GM12864 (cell line): ENCODE measurements around the gene AMOT.

Experiments
- DNase-seq: peaks from one replicate; pipeline ENCODE4 v3.0.0-alpha.2; 2011; ENCODE audit warnings: low read depth
- H3K4me3 ChIP-seq: 2 replicates; pipeline ENCODE4 v1.5.1; 2011; ENCODE audit warnings: mild to moderate bottlenecking, low read depth, low read length, control low read depth
- TF ChIP-seq, protein P1 (sequence below): IDR thresholded peaks from 2 replicates; pipeline ENCODE4 v1.5.1; 2011; ENCODE audit warnings: low read depth, mild to moderate bottlenecking, moderate library complexity, low read length, control low read depth, inconsistent platforms; ENCODE audit errors: missing control alignments

Gene AMOT

DNA sequence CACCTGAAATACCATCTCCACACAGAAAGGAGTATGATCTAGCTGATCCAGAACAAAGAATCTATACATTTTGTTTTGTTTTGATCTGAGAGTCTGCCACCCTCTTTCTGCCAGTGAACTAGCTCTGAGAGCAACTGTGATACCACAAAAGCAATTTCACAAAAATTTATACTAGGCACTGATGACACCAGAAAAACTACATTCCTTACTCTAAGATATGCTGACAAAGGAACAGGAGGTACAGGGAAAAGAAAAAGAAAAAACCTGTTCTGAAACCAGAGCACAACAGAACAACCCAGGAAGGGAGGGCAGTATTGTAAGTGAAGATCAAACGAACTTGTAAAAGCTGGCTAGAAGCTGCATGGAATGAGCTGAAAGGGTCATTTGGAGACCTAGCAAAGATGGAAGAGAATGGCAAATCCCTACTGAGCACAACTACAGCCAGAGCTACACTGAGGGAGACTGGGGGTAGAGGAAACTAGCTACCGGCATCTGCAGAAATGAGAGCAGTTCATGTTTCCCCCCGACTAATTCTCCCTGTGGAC lies 31.9 kb downstream of the AMOT start:
- no peak overlapping the region for H3K4me3 ChIP-seq
- no peak for DNase-seq
- TF ChIP-seq, protein P1, sequence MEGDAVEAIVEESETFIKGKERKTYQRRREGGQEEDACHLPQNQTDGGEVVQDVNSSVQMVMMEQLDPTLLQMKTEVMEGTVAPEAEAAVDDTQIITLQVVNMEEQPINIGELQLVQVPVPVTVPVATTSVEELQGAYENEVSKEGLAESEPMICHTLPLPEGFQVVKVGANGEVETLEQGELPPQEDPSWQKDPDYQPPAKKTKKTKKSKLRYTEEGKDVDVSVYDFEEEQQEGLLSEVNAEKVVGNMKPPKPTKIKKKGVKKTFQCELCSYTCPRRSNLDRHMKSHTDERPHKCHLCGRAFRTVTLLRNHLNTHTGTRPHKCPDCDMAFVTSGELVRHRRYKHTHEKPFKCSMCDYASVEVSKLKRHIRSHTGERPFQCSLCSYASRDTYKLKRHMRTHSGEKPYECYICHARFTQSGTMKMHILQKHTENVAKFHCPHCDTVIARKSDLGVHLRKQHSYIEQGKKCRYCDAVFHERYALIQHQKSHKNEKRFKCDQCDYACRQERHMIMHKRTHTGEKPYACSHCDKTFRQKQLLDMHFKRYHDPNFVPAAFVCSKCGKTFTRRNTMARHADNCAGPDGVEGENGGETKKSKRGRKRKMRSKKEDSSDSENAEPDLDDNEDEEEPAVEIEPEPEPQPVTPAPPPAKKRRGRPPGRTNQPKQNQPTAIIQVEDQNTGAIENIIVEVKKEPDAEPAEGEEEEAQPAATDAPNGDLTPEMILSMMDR = no peak

GRCh38 chrX:112808007-112808406 lies 32.6 kb downstream of the AMOT start:
- DNase-seq = no peak
- no peak overlapping the region for H3K4me3 ChIP-seq
- TF ChIP-seq, protein P1 = no peak

DNA sequence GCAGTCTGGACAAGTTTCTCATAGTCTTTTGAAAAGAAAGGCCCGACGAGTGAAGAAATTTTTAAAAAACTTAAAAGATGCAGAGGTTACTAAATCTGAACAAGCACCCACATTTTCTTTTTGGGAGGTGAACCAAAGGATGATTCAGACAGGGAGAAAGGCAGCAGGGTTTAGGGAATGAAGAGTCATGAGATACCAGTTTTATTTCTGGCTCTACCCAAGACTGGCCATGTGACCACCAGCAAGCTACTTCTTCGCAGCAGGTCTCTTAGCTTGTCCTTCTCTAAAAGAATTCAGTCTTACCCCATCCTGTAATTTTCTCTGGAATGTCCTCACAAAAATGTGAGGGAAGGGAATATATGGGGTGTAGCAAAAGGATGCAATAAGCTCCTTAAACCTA lies 37.6 kb downstream of the AMOT start:
- TF ChIP-seq, protein P1 = no peak
- H3K4me3 ChIP-seq = no peak overlapping the region
- no peak for DNase-seq

GRCh38 chrX:112802541-112802940 lies 38.1 kb downstream of the AMOT start:
- TF ChIP-seq, protein P1 = no peak
- H3K4me3 ChIP-seq = no peak overlapping the region
- DNase-seq = no peak

DNA sequence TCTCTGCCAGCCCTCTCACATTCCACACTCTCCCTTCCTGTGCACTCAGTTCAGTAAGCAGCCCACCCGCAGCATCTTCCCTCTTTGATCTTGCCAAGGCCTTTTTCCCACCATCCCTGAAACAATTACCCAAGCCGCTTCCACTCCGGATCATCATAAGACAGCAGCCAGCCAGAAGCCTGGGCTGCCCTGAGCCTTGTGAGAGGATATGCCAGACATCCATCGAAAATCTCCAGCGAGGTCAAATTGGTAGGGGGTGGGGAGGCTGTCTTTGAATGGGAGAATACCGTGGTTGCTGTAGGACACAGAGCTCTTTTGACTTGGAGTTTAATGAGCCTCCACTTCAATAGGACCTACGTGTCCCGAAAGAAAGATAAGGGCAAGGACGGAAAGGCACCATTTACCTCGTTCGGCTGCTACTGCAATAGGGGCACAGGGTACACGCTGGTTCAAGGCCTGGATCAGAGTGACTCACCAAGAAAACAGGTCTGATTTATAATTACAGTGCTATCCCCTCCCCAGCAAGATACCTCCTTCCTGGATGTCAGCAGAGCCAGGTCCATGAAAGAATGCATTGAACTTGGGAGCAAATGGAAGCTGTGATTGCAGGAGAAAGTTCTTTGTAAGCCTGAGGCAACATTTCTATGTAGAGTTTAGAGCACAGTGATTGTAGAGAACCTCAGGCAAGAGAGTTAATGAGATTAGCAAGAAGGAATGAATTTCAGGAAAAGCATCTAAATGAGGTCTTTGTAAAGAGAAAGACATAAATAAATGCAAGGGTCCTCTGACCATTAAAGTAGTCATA lies 39.5 kb downstream of the AMOT start:
- H3K4me3 ChIP-seq = no peak overlapping the region
- TF ChIP-seq, protein P1 = no peak

DNA sequence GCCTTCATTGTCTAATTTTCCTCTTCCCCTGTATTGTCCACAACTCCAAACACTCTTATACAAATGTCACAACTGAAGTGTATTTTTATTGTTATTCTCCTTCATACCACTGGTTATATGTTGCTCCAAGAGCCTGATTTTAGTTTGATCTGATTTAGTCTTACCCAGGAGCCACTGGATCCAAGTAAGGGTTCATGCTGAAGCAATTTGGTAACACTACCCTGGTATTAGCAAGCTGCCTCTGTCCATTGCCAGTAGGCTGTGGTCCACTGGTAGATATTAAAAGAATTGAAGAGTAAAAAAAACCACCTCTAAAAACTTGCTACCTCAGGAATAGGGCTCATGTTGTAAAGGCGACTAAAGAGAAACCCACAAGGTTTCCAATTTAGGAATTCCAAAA lies 41.2 kb downstream of the AMOT start:
- TF ChIP-seq, protein P1 = no peak
- DNase-seq = no peak

More for the DNA sequence above, 39.5 kb downstream of the AMOT start:
- DNase-seq = no peak

DNA sequence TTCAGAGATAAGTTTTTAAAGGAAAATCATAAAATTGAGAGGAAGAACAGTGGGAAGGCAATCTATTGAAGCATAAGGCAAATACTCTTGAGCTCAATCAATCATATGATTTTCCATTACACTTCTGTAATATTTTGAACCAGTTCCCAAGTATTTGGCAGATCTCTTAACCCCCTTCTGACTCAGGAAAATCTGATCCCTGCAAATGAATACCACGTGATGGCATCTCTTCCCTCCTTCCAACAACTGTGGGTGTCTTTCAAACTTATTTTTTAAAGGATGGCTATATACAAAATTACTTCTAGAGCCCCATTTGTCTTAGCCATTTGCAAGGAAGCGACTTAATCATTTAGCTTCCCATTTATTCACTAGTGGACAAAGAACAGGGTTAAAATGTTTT lies 41.9 kb downstream of the AMOT start:
- H3K4me3 ChIP-seq = no peak overlapping the region
- DNase-seq = no peak
- TF ChIP-seq, protein P1 = no peak

More for the DNA sequence above, 41.2 kb downstream of the AMOT start:
- H3K4me3 ChIP-seq = no peak overlapping the region
